Measurements from ENCODE around the gene LIPC.

LIPC gene

DNA sequence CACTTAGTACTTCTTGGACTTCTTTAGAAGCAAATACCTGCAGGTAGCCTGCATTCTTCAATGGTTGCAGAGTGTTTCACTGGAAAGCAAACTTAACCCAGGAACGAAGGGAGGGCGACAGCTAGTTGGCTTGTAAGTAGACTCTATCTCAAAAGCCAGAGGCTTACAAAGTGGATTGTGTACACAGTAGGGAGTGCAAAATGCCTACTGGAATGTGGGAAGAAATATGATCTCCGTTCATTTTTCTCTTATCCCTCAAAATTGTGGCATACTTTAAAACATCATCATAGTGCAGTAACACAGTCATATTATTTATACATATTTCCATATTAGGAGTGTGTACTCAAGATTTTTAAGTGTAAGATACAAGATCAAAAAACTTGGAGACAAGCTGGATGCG is 155.7 kb downstream of the LIPC start:
- TF ChIP-seq, protein P1, sequence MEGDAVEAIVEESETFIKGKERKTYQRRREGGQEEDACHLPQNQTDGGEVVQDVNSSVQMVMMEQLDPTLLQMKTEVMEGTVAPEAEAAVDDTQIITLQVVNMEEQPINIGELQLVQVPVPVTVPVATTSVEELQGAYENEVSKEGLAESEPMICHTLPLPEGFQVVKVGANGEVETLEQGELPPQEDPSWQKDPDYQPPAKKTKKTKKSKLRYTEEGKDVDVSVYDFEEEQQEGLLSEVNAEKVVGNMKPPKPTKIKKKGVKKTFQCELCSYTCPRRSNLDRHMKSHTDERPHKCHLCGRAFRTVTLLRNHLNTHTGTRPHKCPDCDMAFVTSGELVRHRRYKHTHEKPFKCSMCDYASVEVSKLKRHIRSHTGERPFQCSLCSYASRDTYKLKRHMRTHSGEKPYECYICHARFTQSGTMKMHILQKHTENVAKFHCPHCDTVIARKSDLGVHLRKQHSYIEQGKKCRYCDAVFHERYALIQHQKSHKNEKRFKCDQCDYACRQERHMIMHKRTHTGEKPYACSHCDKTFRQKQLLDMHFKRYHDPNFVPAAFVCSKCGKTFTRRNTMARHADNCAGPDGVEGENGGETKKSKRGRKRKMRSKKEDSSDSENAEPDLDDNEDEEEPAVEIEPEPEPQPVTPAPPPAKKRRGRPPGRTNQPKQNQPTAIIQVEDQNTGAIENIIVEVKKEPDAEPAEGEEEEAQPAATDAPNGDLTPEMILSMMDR (IDR thresholded peaks at IDR 0.05; ENCODE audit: low read depth, low read length), result no peak
- no peak overlapping the region for H3K27ac ChIP-seq
- H3K36me3 ChIP-seq, result no peaks in the 10 kb centered on the region

DNA sequence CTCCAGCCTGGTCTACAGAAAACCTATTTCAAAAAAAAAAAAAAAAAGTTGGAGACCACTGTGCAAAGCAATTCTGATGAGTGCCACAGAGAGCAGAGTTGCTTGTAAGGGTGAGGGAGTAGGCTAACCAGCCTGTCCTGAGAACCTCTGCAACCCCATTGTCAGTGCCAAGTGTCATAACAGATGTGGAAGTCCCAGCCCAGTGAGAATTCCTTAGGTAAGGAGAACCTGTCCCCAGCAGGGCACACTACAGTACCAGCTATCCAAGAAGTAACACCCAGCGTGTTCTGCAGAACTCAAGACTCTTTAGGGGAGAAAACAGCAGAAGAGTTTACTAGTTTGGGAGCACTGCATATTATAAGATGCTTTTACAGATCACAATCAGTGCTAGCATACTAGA is 156.3 kb downstream of the LIPC start:
- Histone ChIP-seq H3K36me3 (no peaks in the 10 kb centered on the region), H3K4me3 (ENCODE audit: low read depth, low read length) (no peak overlapping the region), H3K27ac (no peak overlapping the region), H3K9me3 (ENCODE audit: severe bottlenecking) (peaks cover 2% of the 10 kb centered on the region), H3K27me3 (ENCODE audit: insufficient read depth, low read depth, severe bottlenecking) (no peaks in the 10 kb centered on the region)
- no peak for DNase-seq
- TF ChIP-seq, protein P1 (IDR thresholded peaks at IDR 0.05; ENCODE audit: low read depth, low read length), result no peak

More for the DNA sequence above, 155.7 kb downstream of the LIPC start:
- Histone ChIP-seq H3K4me3 (ENCODE audit: low read depth, low read length) (no peak overlapping the region), H3K9me3 (ENCODE audit: severe bottlenecking) (peaks cover 2% of the 10 kb centered on the region), H3K27me3 (ENCODE audit: insufficient read depth, low read depth, severe bottlenecking) (no peaks in the 10 kb centered on the region)
- DNase-seq, result no peak

DNA sequence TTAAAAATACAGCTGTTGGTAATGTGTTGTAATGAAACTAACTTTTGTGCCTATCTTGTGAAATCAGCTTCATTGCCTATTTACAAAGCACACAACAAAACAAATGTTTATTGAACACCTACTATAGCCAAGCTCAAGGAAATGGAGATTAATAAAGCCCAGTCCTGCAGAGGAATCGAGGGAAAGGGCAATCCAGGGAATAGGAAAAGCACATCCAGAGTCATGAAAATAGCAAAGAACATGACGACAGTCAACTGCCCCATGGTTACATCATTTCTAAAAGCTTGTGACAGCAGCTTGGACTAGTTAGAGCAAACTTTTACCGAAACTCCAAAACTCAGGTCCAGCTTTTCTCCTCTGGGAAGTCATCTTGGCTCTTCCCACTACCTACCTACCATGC is 157.3 kb downstream of the LIPC start:
- H3K27ac ChIP-seq, result no peak overlapping the region
- DNase-seq, result no peak
- no peak overlapping the region for H3K4me3 ChIP-seq (ENCODE audit: low read depth, low read length)
- TF ChIP-seq, protein P1 (IDR thresholded peaks at IDR 0.05; ENCODE audit: low read depth, low read length), result no peak
- peaks cover 1% of the 10 kb centered on the region for H3K9me3 ChIP-seq (ENCODE audit: severe bottlenecking)
- no peaks in the 10 kb centered on the region; the same call in 1 of the 2 replicates for H3K36me3 ChIP-seq
- H3K27me3 ChIP-seq (ENCODE audit: insufficient read depth, low read depth, severe bottlenecking), result no peaks in the 10 kb centered on the region

DNA sequence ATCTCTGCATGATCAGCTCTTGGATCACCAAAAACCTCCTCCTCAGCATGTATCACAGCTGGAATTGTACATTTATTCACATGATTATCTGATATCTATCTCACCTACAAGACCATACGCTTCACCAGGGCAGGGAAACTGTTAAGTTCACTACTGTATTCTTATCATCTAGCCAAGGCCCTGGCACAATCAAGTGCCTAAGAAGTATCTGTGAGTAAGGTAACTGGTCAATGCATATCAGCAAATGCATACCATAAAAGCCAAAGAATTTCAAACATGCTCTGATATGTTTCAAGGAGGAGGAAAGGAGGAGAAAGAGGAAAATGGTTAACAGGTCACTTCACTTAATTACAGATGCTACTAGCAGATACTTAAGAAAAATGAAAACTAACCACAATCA is 158.4 kb downstream of the LIPC start:
- Histone ChIP-seq H3K27me3 (ENCODE audit: insufficient read depth, low read depth, severe bottlenecking) (no peaks in the 10 kb centered on the region), H3K9me3 (ENCODE audit: severe bottlenecking) (no peaks in the 10 kb centered on the region), H3K4me3 (ENCODE audit: low read depth, low read length) (no peak overlapping the region), H3K36me3 (no peaks in the 10 kb centered on the region; the same call in none of the 2 replicates), H3K27ac (no peak overlapping the region)
- no peak for DNase-seq
- TF ChIP-seq, protein P1 (IDR thresholded peaks at IDR 0.05; ENCODE audit: low read depth, low read length), result no peak

DNA sequence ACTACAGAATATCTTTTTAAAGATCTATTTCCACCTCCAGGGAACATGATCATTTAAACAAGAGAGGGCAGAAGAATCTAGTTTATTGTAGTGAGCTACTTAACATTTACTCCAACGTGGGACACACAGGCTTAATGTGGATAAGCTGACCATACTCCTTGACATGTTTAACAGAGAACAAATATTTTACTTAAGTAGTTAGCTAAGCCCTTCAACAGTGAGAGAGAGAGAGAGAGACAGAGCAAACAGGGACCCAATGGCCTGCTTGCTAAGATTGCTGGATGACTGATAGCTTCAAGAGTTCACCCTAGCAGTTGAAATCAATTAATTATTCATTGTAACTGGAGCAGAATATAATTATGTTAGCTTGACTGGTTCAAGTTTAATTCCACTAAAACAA is 159.1 kb downstream of the LIPC start:
- no peaks in the 10 kb centered on the region for H3K9me3 ChIP-seq (ENCODE audit: severe bottlenecking)
- H3K36me3 ChIP-seq, result no peaks in the 10 kb centered on the region; the same call in none of the 2 replicates
- no peak overlapping the region for H3K27ac ChIP-seq
- H3K27me3 ChIP-seq (ENCODE audit: insufficient read depth, low read depth, severe bottlenecking), result no peaks in the 10 kb centered on the region
- DNase-seq, result peak; percentile 23
- H3K4me3 ChIP-seq (ENCODE audit: low read depth, low read length), result no peak overlapping the region
- TF ChIP-seq, protein P1 (IDR thresholded peaks at IDR 0.05; ENCODE audit: low read depth, low read length), result no peak

DNA sequence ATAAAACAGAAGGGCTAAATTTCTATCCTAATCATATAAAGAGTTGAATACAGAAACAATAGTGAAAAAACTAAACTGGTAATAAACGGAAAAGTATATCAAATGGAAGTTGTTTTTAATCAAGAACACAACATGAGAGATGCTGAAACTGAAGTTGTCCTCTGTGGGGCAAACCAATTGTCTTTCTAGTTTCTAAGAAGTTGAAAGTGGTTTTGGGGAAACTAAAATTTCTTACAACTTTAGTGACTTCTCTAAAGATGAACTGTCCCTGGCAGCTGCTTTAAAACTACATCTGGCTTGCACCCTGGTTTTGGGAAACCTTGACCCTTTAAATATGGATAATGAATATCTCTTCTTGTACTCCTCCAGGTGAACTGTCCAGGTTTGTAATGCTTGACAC is 162.1 kb downstream of the LIPC start:
- peaks cover 13% of the 10 kb centered on the region for H3K36me3 ChIP-seq
- no peak overlapping the region for H3K4me3 ChIP-seq (ENCODE audit: low read depth, low read length)
- no peak for DNase-seq
- H3K9me3 ChIP-seq (ENCODE audit: severe bottlenecking), result no peaks in the 10 kb centered on the region
- H3K27me3 ChIP-seq (ENCODE audit: insufficient read depth, low read depth, severe bottlenecking), result no peaks in the 10 kb centered on the region
- no peak overlapping the region for H3K27ac ChIP-seq
- TF ChIP-seq, protein P1 (IDR thresholded peaks at IDR 0.05; ENCODE audit: low read depth, low read length), result no peak

Data from WERI-Rb-1 (cell line).